Endothelial cell of umbilical vein (primary cell): ENCODE results near the gene ARFGEF3. TPM values are rescaled to one million over a fixed set of nuclear protein-coding genes. Genes with fewer than 3 reads are reported as not detected.

Experiments
- BruUV-seq: library from RNA; stranded (reverse); fragments of 400-500 nt; replicated peaks from 2 replicates; lab custom pipeline; 2021; lab: Mats Ljungman, UMichigan
- CTCF ChIA-PET: fragments of 300-600, 350-600 bp; sonication (Branson Sonifier 250); formaldehyde crosslinking; loops from one replicate; lab custom pipeline; 2021; ENCODE audit warnings: antibody characterized with exemption, inconsistent platforms; lab: Charles Lee
- POLR2A ChIA-PET: fragments of 300-600, 350-600 bp; sonication (Branson Sonifier 250); formaldehyde crosslinking; loops from one replicate; lab custom pipeline; 2021; ENCODE audit warnings: antibody characterized with exemption, inconsistent platforms; lab: Charles Lee
- DNase-seq: peaks from one replicate; pipeline ENCODE4 v3.0.0-alpha.2; 2011; ENCODE audit warnings: low read depth, low spot score
- FAIRE-seq: peaks from 2 replicates; lab custom pipeline; 2011; peaks lifted over from hg19 to GRCh38; lab: Jason Lieb, UNC
- H2AFZ ChIP-seq: 2 replicates; pipeline ENCODE4 v1.6.0; 2012; ENCODE audit warnings: low read depth, low read length, control low read depth, inconsistent platforms
- H3K27ac ChIP-seq: 2 replicates; pipeline ENCODE4 v1.5.1; 2011; ENCODE audit warnings: low read depth, mild to moderate bottlenecking, control low read depth, low read length, moderate library complexity; ENCODE audit not compliant: insufficient read depth
- H3K27me3 ChIP-seq, 2 experiments: 2 replicates each; pipeline versions ENCODE4 v1.6.0 to v1.6.1; 2011; ENCODE audit warnings: low read length in 2 of 2, mixed read lengths in 1 of 2; ENCODE audit not compliant: control insufficient read depth in 2 of 2, insufficient read depth in 2 of 2
- H3K36me3 ChIP-seq, 2 experiments: 2 replicates in 1 of 2; 3 replicates in 1 of 2; pipeline ENCODE4 v1.5.1; 2011; ENCODE audit warnings: low read length in 2 of 2, mild to moderate bottlenecking in 1 of 2, moderate library complexity in 1 of 2; ENCODE audit not compliant: control insufficient read depth in 2 of 2, insufficient read depth in 2 of 2; ENCODE audit errors: extremely low read depth in 1 of 2
- H3K4me1 ChIP-seq: 3 replicates; pipeline ENCODE4 v1.5.1; 2011; ENCODE audit warnings: mild to moderate bottlenecking, low read length; ENCODE audit not compliant: control insufficient read depth, insufficient read depth; ENCODE audit errors: extremely low read depth
- H3K4me2 ChIP-seq: 2 replicates; pipeline ENCODE4 v1.6.1; 2011; ENCODE audit warnings: low read length, control low read depth, mixed read lengths; ENCODE audit not compliant: insufficient read depth
- H3K4me3 ChIP-seq, 3 experiments: fragments of 200-600 bp in 1 of 3; sonication (generic), shearing (Covaris generic) in 1 of 3; replicated peaks in 1 of 3; 2 replicates each; pipeline ENCODE4 v1.5.1; 2011 to 2016; ENCODE audit warnings: control low read depth in 3 of 3, low read length in 3 of 3, mild to moderate bottlenecking in 2 of 3, inconsistent platforms in 1 of 3, low read depth in 1 of 3, moderate library complexity in 1 of 3; ENCODE audit not compliant: insufficient read depth in 1 of 3
- H3K79me2 ChIP-seq: 2 replicates; pipeline ENCODE4 v1.6.0; 2012; ENCODE audit warnings: low read length, inconsistent platforms; ENCODE audit not compliant: control insufficient read depth, insufficient read depth
- H3K9ac ChIP-seq: replicated peaks from 2 replicates; pipeline ENCODE3; 2011; ENCODE audit warnings: low read length, control low read depth; ENCODE audit not compliant: insufficient read depth; ENCODE audit errors: extremely low read depth
- H3K9me1 ChIP-seq: replicated peaks from 3 replicates; pipeline ENCODE4 v1.6.0; 2011; ENCODE audit warnings: mild to moderate bottlenecking, low read length; ENCODE audit not compliant: control insufficient read depth, insufficient read depth; ENCODE audit errors: extremely low read depth
- H3K9me3 ChIP-seq: replicated peaks from 2 replicates; pipeline ENCODE4 v1.5.1; 2012; ENCODE audit warnings: low read length, inconsistent platforms; ENCODE audit not compliant: control insufficient read depth, insufficient read depth
- H4K20me1 ChIP-seq: replicated peaks from 2 replicates; pipeline ENCODE3; 2011; ENCODE audit warnings: mild to moderate bottlenecking, low read length; ENCODE audit not compliant: control insufficient read depth, insufficient read depth; ENCODE audit errors: extremely low read depth
- EZH2 ChIP-seq: IDR thresholded peaks from 2 replicates; pipeline ENCODE4 v1.6.1; 2012; ENCODE audit warnings: borderline replicate concordance, low read depth, mild to moderate bottlenecking, moderate library complexity, low read length, inconsistent platforms; ENCODE audit not compliant: severe bottlenecking
- FOS ChIP-seq: IDR thresholded peaks from 2 replicates; pipeline ENCODE4 v1.6.1; 2011; ENCODE audit warnings: mild to moderate bottlenecking, low read length, moderate library complexity, borderline replicate concordance; ENCODE audit not compliant: insufficient read depth
- GATA2 ChIP-seq: IDR thresholded peaks from 2 replicates; pipeline ENCODE4 v1.7.0; 2011; ENCODE audit warnings: low read depth, mild to moderate bottlenecking, moderate library complexity, mixed read lengths, low read length; ENCODE audit not compliant: insufficient read length, insufficient read depth
- JUN ChIP-seq: IDR thresholded peaks from 2 replicates; pipeline ENCODE4 v1.6.1; 2011; ENCODE audit warnings: borderline replicate concordance, low read depth; ENCODE audit not compliant: insufficient read length, insufficient read depth
- MYC ChIP-seq: IDR thresholded peaks from one replicate; pipeline ENCODE4 v1.6.1; 2011; ENCODE audit warnings: mild to moderate bottlenecking, low read depth, low read length
- POLR2A ChIP-seq: IDR thresholded peaks from 2 replicates; pipeline ENCODE4 v1.6.1; 2012; ENCODE audit warnings: low read depth, mild to moderate bottlenecking, control low read depth, low read length
- POLR2AphosphoS5 ChIP-seq: IDR thresholded peaks from 2 replicates; pipeline ENCODE4 v1.6.1; 2012; ENCODE audit warnings: low read depth, mild to moderate bottlenecking, control low read depth, low read length, moderate library complexity; ENCODE audit not compliant: insufficient read depth
- dilution Hi-C: fragments of 300-500 bp; cut with MboI; formaldehyde crosslinking; loops from one replicate; pipeline ENCODE4 v1.15.0; 2019; ENCODE audit warnings: low sequenced_read_pairs; ENCODE audit not compliant: extremely low pct_ligation_motif_present
- intact Hi-C: fragments of 100-400 bp; cut with micrococcal nuclease; formaldehyde crosslinking; loops from one replicate; pipeline ENCODE4 v1.10.0; 2022
- polyA plus RNA-seq, 4 experiments: library from polyadenylated mRNA; depleted of rRNA in 3 of 4; stranded (reverse) in 3 of 4; unstranded in 1 of 4; fragments of >200 nt; gene quantifications; 2 replicates each; pipeline versions ENCODE4 v1.2.1 to v1.2.3, GENCODE V29; 2011 to 2012; ENCODE audit warnings: missing spikeins in 1 of 4
- total RNA-seq: library from RNA; stranded (reverse); gene quantifications from 2 replicates; pipeline ENCODE4 v1.2.3, GENCODE V29; 2021
- TF ChIP-seq, protein P1 (sequence below): IDR thresholded peaks from 2 replicates; pipeline ENCODE4 v1.6.1; 2011; ENCODE audit not compliant: insufficient read depth, insufficient read length
- TF ChIP-seq, protein P2 (sequence below), 2 donors: IDR thresholded peaks; 1 replicate in 1 of 2; 2 replicates in 1 of 2; pipeline ENCODE4 v1.5.1; 2011; ENCODE audit warnings: low read length in 2 of 2, mild to moderate bottlenecking in 2 of 2, moderate library complexity in 2 of 2, control low read depth in 1 of 2, inconsistent platforms in 1 of 2, low read depth in 1 of 2; ENCODE audit not compliant: insufficient read depth in 1 of 2; ENCODE audit errors: extremely low read depth in 1 of 2

ARFGEF3 gene
- total and polyA plus RNA-seq, 2 donors (not counting 3 experiments of a cell fraction or from before 2014, with no cell fraction given) = 1.3 to 7.3 TPM

DNA sequence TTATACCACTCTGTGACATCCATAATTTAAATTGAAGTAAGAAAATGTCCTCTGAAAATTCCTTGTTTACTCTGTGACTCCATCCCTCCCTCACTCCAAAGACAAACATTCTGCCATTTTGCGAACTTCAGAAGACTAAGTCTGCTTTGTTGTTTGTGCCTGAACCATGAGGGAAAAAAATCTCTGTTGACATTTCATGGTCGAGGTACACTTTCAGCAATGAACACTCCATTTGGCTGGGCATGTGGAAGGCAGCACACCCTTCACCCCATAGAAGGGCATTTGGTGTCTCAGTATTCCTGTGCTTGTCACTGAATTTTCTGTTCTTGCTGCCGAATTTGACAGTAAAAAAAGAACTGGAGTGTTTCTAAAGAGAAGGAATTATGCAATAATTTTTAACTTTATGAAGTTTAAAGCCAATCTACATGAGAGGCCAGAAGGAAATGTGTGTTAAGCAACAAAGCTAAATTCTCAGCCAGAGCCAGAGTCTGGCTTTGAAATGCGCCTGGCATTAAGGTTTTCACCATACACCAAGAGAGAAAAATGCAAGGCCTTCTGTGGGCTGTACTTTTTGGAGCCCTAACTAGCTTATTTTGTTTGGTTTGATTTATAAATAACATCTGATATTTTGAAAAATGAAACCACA is 61.3 kb downstream of the ARFGEF3 start:
- H3K9me1 ChIP-seq = no peaks in the 10 kb centered on the region
- no peaks in the 10 kb centered on the region for H3K79me2 ChIP-seq
- no peaks in the 10 kb centered on the region for H3K36me3 ChIP-seq
- H3K27ac ChIP-seq = no peak overlapping the region
- no TSS peak for BruUV-seq
- H3K9me3 ChIP-seq = no peaks in the 10 kb centered on the region
- FAIRE-seq (no peak), DNase-seq (no peak)
- TF ChIP-seq POLR2A (no peak), MYC (no peak), POLR2AphosphoS5 (no peak), EZH2 (no peak), FOS (no peak), GATA2 (no peak), JUN (no peak)
- TF ChIP-seq, protein P1, sequence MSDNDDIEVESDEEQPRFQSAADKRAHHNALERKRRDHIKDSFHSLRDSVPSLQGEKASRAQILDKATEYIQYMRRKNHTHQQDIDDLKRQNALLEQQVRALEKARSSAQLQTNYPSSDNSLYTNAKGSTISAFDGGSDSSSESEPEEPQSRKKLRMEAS = no peak
- TF ChIP-seq, protein P2, sequence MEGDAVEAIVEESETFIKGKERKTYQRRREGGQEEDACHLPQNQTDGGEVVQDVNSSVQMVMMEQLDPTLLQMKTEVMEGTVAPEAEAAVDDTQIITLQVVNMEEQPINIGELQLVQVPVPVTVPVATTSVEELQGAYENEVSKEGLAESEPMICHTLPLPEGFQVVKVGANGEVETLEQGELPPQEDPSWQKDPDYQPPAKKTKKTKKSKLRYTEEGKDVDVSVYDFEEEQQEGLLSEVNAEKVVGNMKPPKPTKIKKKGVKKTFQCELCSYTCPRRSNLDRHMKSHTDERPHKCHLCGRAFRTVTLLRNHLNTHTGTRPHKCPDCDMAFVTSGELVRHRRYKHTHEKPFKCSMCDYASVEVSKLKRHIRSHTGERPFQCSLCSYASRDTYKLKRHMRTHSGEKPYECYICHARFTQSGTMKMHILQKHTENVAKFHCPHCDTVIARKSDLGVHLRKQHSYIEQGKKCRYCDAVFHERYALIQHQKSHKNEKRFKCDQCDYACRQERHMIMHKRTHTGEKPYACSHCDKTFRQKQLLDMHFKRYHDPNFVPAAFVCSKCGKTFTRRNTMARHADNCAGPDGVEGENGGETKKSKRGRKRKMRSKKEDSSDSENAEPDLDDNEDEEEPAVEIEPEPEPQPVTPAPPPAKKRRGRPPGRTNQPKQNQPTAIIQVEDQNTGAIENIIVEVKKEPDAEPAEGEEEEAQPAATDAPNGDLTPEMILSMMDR (IDR thresholded peaks at IDR 0.05; ENCODE audit: extremely low read depth in 1 of 2, insufficient read depth in 1 of 2, low read depth in 1 of 2, low read length in 2 of 2) = no peak
- no peak overlapping the region for H3K9ac ChIP-seq
- H3K27me3 ChIP-seq = no peaks in the 10 kb centered on the region
- dilution Hi-C loops = no loop called here
- no peaks in the 10 kb centered on the region for H3K4me1 ChIP-seq
- H3K4me2 ChIP-seq = no peak overlapping the region
- intact Hi-C loops = no loop called here
- H3K4me3 ChIP-seq = no peak overlapping the region
- CTCF ChIA-PET = interaction anchor here (1.3 to 2.5 kb wide), 4 partner anchors 9 to 23 kb away, joined by 3 to 12 read pairs (median 6); no protein-coding TSS in a partner anchor
- no peaks in the 10 kb centered on the region for H4K20me1 ChIP-seq
- H2AFZ ChIP-seq = no peak overlapping the region
- POLR2A ChIA-PET = no interaction called here
